Activated CD4-positive, alpha-beta T cell treated with anti-CD3 and anti-CD28 coated beads, Interleukin-2, amount 50 U/mL, for 1 hour (primary cell): ENCODE measurements around the gene KDM2B.
"Not testable (repeated sequence)": the region's sequence is repeated elsewhere in the genome, so short reads cannot be mapped to it uniquely, and the experiment has no call there.

Source experiments
- DNase-seq: peaks from one replicate; pipeline ENCODE4 v3.0.0-alpha.2; 2020

KDM2B gene

DNA sequence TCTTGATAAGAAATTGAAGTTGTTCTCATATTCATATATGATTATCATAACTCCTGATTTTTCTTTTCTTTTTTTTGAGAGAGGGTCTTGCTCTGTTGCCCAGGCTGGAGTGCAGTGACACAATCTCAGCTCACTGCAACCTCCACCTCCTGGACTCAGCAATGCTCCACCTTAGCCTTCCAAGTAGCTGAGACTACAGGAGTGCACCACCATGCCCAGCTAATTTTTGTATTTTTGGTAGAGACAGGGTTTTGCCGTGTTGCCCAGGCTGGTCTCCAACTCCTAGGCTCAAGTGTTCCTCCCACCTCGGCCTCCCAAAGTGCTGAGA is 2.5 kb upstream of the KDM2B start:
- DNase-seq: not testable (repeated sequence)

DNA sequence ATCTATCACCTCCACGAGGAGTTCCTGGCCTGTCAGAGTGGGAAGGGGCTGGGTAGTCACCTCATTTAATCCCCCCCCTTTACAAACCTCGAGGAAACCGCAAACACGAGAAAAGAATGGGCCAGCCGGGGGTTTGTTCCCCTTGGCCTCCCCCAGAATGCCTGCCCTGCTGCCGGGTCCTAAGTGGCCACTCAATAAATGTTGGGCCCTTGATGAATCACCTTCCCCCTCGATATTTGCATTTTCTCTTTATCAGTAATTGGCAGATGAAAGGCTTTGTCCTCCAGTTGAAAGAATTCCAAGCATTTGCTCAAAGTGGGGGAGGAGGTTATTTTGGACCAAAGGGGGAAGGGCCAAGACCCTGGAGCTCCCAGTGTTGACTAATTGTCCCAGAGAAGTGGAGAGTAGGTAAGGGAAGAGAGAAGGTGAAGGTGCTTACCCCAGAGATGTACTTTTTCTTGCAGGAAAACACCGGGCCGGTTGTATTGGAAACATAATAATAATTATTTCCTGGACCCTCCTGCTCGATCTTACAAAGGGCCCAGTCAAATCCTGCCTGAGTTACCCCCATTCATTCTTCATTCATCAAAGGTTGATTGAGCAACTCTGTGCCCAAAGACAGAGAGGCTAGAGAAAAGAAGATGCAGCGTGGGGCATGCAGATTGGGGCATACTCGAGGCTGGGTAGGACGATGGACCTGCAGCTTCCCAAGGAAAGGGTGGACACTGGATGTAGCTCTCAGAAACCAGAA is 1.9 kb upstream of the KDM2B start:
- no peak for DNase-seq

- no peak for DNase-seq
These were observed 1.0 kb upstream of the KDM2B start for GRCh38 chr12:121581686-121582429.

DNA sequence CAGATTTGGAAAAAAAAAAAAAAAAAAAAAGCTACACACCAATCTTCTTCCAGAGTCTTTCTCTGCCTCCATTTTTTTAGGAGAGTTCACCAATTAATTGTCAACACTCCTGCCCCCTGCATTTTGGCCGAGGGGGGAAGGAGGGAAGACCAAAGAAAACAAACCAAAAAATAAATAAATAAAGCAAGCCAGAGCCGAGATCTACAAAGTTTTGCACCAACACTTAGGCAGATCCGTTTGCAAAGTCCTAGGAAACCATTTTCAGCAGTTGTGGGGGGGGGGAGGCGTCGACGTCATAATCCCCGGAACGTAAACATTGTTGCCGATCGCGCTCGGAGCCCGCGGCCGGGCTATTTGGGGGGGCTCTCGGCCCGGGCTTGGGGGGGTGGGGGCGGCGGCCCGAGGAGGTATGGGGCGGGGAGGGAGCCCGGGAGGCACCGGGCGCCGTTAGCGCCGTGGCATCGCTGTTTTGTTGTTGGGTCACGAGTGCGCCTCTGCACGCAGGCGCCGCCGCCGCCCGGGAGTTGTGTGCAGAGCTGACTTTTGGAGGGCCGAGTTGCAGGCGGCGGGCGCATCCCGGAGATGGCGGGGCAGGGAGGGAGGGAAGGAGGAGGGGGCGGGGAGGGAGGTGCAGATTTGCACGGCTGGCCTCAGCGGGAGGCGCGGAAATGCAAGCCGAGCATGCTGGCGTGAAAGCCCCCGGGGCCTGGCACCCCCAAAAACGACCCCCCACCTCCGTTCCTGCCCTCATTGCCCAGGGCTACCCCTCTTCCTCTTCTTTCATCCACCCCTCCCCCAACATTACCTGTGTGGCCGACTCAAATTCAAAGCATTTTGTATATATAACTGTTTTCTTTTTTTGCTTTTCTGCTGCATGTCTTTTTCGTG is 598 bp downstream of the KDM2B start:
- DNase-seq: peak; percentile 76

DNA sequence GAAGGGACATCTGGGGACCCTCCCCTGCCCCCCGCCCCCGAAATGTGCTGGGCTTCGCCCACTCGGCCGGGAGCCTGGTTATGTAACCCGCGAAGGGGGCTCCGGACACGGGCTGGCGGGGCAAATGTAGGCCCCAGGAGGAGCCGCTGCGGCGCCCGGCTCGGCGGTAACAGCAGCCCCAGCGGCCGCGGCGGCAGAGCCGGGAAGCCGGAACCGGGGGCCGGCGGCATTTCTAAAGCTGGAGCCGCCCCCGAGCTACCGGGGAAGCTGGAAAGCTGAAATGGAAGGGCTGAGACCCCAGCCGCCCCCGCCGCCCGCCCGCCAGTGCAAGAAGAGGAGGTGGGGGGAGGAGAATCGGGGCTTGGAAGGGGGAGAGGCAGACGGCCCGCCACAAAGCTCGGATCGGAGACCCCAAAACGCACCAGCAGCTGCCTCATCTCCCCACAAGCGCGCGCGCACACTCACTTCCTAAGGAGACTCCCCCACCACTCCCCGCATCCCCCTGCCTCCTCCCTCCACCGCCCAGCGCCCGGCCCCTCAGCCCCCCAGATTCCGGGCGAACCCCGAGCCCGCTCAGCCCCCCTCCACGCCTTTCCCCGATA is 1.5 kb downstream of the KDM2B start:
- DNase-seq: peak; percentile 34

- DNase-seq: peak; percentile 24
These were observed 2.3 kb downstream of the KDM2B start for GRCh38 chr12:121578230-121579189.

DNA sequence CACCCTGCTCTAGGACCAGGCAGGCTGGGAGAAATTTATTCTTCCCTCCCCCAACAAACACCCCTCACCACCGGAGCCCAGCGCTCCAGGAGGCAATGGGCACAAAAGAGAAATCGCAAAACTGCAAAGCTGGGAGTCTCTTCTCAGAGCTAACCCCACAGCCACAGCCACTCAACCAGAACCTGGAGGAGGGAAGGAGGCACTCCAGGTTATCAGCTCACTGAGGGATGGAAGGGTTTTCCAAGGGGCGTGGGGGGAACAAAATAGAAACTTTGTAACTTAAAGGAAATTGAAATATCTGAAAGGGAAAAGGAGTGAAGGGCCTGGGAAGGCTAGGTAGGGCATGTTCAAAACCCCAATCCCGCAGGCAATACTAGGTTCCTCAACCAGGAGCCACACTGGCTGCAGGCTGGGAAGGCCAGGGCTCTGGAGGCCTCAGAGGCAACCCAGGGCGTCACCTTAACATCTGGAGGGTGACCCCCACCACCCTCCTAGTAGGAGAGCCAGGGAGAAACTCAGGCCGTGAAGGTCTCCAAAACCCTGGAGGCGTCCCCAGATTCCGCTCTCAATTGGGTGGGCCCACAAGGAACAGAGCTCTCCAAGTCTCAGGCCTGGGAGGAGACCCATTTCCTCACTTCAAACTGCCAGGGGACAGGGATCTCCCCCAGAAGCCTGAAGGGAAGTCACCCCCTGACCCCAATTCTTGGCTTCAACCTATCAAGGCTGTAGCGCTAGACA is 3.2 kb downstream of the KDM2B start:
- no peak for DNase-seq

- no peak for DNase-seq
These were observed 3.9 kb downstream of the KDM2B start for GRCh38 chr12:121576851-121577391.

DNA sequence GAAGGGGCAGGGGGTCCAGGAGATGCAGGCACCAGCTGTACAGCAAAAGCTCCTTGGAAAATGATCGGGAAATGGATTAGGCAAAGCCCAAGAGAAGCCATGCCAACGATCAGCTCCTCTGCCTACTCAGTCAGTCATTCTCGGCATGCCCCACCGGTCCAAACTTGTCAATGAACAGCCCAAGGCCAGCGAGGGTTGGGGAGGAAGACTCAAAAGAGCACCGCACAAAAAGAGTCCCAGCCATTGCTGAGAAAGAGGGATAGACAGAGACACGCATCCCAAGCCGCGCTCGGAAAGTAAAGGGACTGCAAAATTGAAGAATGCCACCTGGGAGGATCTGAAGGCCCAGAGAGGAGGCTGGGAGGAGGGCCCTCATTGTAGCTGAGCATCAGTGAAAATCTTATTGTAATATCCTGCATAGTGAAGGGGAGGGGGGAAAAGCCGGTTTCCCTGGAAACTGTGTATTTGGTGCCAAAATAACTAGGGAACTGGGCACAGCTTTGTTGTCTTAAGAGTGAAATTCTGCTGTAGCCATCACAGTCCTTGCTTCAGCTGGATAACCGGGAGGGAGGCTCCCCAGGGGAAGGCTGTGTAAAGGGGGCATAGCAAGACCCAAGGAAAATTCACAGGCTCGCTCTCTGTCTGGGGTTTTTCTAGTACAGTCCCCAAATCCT is 4.7 kb downstream of the KDM2B start:
- DNase-seq: no peak

GRCh38 chr12:121575051-121575450 is 5.8 kb downstream of the KDM2B start:
- no peak for DNase-seq

DNA sequence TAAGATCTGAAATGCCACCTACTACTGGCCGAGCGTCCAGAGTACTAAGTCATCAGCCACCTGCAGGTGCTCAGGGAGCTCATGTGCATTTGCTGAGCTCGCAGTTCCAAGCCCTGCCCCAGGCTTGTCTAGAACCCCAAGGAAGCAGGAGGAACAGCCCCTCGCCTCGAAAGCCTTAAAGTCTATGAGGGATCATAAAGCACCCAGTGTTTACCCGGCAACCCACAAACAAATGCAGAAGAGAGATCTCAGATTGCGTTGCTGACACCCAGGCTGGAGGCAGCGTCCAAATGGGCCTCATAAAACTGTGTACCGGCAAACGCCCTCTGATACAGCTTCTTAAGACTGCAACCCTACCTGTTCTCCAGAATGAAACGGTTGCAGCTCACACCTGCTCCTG is 6.8 kb downstream of the KDM2B start:
- no peak for DNase-seq

GRCh38 chr12:121571920-121572319 is 8.9 kb downstream of the KDM2B start:
- DNase-seq: no peak

DNA sequence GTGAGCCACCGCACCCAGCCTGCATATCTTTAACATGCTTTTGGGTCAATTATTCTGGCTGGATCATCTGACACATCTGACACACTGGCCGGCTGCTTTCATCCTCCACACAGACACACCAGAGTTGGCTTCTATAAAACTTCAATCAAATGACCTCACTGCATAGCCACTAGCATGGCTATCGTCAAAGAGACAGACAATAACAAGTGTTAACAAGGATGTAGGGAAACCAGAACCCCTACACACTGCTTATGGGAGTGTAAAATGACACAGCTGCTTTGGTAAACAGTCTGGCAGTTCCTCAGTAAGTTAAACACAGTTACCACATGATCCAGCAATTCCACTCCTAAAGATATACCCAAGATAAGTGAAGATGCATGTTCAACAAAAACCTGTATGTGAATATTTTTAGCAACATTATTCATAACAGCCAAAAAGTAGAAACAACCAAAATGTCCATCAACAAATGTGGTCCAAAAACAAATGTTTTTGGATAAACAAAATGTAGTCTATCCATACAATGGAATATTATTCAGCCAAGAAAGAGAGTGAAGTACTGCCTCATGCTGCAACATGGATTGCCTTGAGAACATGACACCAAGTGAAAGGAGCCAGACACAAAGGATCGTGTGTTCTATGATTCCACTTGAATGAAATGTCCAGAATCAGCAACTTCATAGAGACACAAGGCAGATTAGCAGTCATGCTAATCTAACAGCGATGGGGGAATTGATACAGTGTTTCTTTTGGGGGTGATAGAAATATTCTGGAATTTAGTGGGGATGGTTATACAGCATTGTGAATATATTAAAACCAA is 10.1 kb downstream of the KDM2B start:
- DNase-seq: no peak

DNA sequence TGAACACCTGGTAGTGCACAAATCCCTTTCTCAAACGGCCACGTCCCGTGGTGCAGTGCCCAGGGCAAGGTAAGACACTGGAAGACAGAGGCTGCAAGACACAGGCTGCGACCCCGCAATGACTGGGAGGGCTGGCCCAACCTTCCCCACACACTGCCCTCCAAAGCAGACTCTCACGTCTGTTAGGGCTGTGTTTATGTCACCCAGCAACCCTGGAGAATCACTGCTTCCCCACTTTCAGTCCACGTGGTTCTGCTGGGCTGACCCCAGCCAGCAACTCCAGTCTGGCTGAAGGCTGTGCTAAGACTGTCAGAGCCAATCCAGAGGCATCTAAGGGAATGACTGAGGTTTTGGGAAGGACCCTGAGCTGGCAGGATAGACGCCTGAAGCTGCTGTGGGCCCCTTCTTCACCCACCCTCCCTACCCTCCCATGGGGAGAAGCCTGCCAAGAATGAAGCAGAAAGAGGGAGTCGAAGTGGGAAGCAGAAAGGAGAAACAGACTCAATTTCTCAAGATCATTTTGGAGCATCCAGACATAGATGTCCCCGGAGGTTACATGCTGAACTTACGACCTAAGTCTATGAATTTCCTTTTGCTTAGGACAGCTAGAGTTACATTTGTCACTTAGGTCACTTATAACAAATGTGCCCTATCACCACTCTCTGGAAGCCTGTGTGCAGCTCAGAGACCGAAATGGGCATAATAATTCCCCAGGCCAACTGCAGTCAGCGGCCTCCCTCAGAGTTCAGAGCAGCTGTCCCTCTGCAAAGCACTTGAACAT is 11.7 kb downstream of the KDM2B start:
- DNase-seq: no peak

- no peak for DNase-seq
These were observed 12.3 kb downstream of the KDM2B start for GRCh38 chr12:121568518-121568917.

- no peak for DNase-seq
These were observed 15.7 kb downstream of the KDM2B start for GRCh38 chr12:121565076-121565475.

- no peak for DNase-seq
These were observed 18.3 kb downstream of the KDM2B start for GRCh38 chr12:121562488-121562887.

DNA sequence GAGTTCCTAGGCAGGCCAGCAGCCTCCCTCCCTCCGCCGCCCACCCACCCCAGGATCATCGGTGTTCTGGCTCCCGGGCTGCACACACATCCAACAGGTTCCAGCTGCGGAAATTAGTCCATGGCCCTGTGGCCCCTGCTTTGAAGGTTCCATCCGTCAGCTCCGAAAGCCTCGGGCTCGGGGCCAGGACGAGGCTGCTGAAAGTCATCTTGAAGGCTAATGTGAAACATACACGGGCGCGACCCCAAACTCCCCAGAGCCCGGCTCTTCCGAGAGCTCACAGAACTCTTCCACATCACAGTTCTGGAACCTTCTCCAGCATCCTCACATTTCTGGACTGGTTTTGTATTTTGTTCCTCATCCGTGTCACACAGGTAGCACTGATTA is 19.8 kb downstream of the KDM2B start:
- DNase-seq: no peak
